Measurements from ENCODE around the gene DBH.
"Not testable (repeated sequence)": the region's sequence is repeated elsewhere in the genome, so short reads cannot be mapped to it uniquely, and the experiment has no call there.

DBH gene

GRCh38 chr9:133665535-133665934, 29.4 kb downstream of the DBH start:
- DNase-seq (ENCODE audit: low read depth in 2 of 2): no peak

- DNase-seq (ENCODE audit: low read depth in 2 of 2): no peak
Measured at GRCh38 chr9:133666387-133666786, 30.2 kb downstream of the DBH start.

- DNase-seq (ENCODE audit: low read depth in 2 of 2): no peak
Measured at GRCh38 chr9:133666845-133667244, 30.7 kb downstream of the DBH start.

- no peak for DNase-seq (ENCODE audit: low read depth in 2 of 2)
Measured at GRCh38 chr9:133667759-133668450, 31.7 kb downstream of the DBH start.

GRCh38 chr9:133669182-133669801, 33.1 kb downstream of the DBH start:
- DNase-seq (ENCODE audit: low read depth in 2 of 2): no peak

GRCh38 chr9:133670466-133670865, 34.3 kb downstream of the DBH start:
- DNase-seq (ENCODE audit: low read depth in 2 of 2): no peak

- no peak for DNase-seq (ENCODE audit: low read depth in 2 of 2)
Measured at GRCh38 chr9:133671371-133671770, 35.2 kb downstream of the DBH start.

- DNase-seq (ENCODE audit: low read depth in 2 of 2): no peak
Measured at GRCh38 chr9:133672503-133673257, 36.5 kb downstream of the DBH start.

GRCh38 chr9:133673258-133673655, 37.1 kb downstream of the DBH start:
- DNase-seq (ENCODE audit: low read depth in 2 of 2): no peak

GRCh38 chr9:133674091-133674490, 37.9 kb downstream of the DBH start:
- no peak for DNase-seq (ENCODE audit: low read depth in 2 of 2)

GRCh38 chr9:133675796-133676195, 39.6 kb downstream of the DBH start:
- DNase-seq (ENCODE audit: low read depth in 2 of 2): not testable (repeated sequence)

GRCh38 chr9:133676450-133676849, 40.3 kb downstream of the DBH start:
- no peak for DNase-seq (ENCODE audit: low read depth in 2 of 2)

GRCh38 chr9:133677126-133678010, 41.2 kb downstream of the DBH start:
- DNase-seq (ENCODE audit: low read depth in 2 of 2): no peak

GRCh38 chr9:133679056-133679455, 42.9 kb downstream of the DBH start:
- DNase-seq (ENCODE audit: low read depth in 2 of 2): no peak

- no peak for DNase-seq (ENCODE audit: low read depth in 2 of 2)
Measured at GRCh38 chr9:133679466-133680061, 43.4 kb downstream of the DBH start.

GRCh38 chr9:133680250-133680975, 44.2 kb downstream of the DBH start:
- DNase-seq (ENCODE audit: low read depth in 2 of 2): no peak

GRCh38 chr9:133680976-133681657, 45.0 kb downstream of the DBH start:
- no peak for DNase-seq (ENCODE audit: low read depth in 2 of 2)

- no peak for DNase-seq (ENCODE audit: low read depth in 2 of 2)
Measured at GRCh38 chr9:133681658-133682306, 45.6 kb downstream of the DBH start.

GRCh38 chr9:133682818-133683585, 46.8 kb downstream of the DBH start:
- no peak for DNase-seq (ENCODE audit: low read depth in 2 of 2)
